ENCODE measurements around the gene HOXC5. TPM values are rescaled to one million over a fixed set of nuclear protein-coding genes. Genes with fewer than 3 reads are reported as not detected.

HOXC5 gene
- polyA plus RNA-seq, 2 of the 4 experiments (the other 2 are of a cell fraction), result 0.41 to 0.98 TPM

DNA sequence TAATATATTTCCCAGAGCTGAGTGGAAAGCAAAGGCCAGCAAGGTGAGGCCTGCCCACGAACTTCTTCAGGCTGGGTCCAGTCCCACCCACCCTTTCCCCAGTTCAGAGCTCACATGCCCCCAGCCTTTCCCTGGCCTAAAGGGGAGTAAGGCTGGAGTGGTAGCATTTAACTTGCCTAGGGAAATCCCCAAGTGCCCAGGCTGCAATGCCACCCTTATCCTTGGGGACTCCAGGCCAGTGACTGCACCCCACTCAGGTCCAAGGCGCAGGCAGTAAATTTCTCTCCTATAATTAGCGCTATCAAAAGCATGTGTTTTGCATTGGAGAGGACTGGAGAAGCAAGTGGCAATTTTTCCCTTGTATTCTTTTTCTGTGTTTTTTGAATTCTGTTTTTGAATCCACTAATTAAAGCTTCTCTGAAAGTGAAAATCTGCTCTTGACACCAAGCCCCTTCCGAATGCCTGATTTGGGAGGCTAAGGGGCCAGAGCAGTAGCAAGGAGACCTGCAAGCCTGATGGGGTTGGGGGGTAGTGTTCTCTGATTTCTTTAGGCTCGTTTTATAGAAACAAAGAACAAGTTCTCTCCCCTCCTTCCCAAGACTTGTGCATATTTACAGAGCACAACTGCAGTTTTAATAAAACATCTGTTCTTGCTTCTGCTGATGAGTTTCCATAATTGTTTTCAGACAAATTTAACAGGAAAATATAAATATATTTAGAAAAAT is 8.1 kb upstream of the HOXC5 start (continued):
- TF ChIP-seq, protein P1, sequence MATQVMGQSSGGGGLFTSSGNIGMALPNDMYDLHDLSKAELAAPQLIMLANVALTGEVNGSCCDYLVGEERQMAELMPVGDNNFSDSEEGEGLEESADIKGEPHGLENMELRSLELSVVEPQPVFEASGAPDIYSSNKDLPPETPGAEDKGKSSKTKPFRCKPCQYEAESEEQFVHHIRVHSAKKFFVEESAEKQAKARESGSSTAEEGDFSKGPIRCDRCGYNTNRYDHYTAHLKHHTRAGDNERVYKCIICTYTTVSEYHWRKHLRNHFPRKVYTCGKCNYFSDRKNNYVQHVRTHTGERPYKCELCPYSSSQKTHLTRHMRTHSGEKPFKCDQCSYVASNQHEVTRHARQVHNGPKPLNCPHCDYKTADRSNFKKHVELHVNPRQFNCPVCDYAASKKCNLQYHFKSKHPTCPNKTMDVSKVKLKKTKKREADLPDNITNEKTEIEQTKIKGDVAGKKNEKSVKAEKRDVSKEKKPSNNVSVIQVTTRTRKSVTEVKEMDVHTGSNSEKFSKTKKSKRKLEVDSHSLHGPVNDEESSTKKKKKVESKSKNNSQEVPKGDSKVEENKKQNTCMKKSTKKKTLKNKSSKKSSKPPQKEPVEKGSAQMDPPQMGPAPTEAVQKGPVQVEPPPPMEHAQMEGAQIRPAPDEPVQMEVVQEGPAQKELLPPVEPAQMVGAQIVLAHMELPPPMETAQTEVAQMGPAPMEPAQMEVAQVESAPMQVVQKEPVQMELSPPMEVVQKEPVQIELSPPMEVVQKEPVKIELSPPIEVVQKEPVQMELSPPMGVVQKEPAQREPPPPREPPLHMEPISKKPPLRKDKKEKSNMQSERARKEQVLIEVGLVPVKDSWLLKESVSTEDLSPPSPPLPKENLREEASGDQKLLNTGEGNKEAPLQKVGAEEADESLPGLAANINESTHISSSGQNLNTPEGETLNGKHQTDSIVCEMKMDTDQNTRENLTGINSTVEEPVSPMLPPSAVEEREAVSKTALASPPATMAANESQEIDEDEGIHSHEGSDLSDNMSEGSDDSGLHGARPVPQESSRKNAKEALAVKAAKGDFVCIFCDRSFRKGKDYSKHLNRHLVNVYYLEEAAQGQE (IDR thresholded peaks at IDR 0.05), result no peak
- TF ChIP-seq, protein P2, sequence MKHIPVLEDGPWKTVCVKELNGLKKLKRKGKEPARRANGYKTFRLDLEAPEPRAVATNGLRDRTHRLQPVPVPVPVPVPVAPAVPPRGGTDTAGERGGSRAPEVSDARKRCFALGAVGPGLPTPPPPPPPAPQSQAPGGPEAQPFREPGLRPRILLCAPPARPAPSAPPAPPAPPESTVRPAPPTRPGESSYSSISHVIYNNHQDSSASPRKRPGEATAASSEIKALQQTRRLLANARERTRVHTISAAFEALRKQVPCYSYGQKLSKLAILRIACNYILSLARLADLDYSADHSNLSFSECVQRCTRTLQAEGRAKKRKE (CRISPR knock-in tag; IDR thresholded peaks at IDR 0.05; ENCODE audit: low read depth), result no peak
- TF ChIP-seq POLR2AphosphoS2 (conservative IDR thresholded peaks at IDR 0.05; ENCODE audit: low read length), result no peak

DNA sequence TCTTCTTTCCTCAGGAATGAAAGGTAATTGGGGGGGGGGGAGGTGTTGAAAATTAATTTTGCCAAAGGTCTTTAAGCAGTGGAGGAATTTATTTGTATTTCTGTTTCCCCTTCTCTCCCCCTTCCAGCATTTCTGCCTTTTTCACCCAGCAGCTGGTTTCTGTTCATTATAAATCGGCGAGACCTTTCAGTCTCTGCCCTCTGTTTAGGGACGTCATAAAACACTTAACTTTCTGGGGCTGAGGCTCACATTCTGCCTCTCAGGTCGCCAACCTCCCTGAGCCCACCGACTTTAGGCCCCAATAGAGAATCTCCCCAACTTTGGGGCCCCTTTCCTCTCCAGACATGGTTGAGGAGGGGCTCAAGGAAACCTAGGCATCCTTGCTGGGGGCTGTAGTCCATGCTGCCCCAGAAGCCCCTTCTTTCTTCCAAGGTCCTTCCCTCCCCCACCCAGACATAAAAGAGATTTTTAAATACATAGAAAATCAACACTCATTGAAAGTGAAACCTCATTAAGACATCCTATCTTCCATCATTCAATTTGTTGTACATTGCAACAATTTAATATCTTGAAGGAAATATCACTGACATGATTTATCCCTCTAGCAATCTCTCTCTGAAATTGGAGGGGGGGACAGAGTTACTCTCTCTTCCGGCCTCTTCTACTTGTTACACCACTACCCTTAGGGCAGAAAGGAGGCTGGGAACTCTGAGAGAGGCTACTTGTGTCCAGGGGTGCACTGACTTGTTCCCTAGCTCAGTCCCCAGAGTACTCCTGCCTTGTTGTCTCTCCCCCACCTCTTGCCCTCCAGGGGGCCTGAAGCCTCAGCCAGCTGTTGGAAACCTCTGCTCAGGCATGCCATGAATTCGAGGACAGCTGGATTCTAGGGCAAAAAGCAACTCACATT is 7.1 kb upstream of the HOXC5 start:
- ChIA-PET CTCF (interaction anchor here (0.6 to 27.9 kb wide), 10 partner anchors 17 to 353 kb away, joined by 3 to 476 read pairs (median 8); partner anchors contain the start of genes HOXC10 and SMUG1), POLR2A (no interaction called here)
- no peaks in the 10 kb centered on the region for H3K9me3 ChIP-seq
- H3K27ac ChIP-seq, result 0 out of 6 replicates have a peak overlapping the region, but pooled peaks of 1 of the 2 experiments have one; percentile 27
- no peak overlapping the region for H3K4me2 ChIP-seq
- H3K4me3 ChIP-seq, result no peak overlapping the region
- TF ChIP-seq RCOR1 (IDR thresholded peaks at IDR 0.05; ENCODE audit: low read depth, low read length) (no peak), EHF (CRISPR knock-in tag; IDR thresholded peaks at IDR 0.05) (no peak), NPAS2 (CRISPR knock-in tag; IDR thresholded peaks at IDR 0.05; ENCODE audit: borderline replicate concordance) (no peak), GATA3 (IDR thresholded peaks at IDR 0.05; ENCODE audit: borderline replicate concordance) (no peak), HDAC2 (IDR thresholded peaks at IDR 0.05) (no peak), RFX5 (IDR thresholded peaks at IDR 0.05) (no peak), MYC (IDR thresholded peaks at IDR 0.05; ENCODE audit: borderline replicate concordance, low read length) (no peak), TFCP2L1 (CRISPR knock-in tag; IDR thresholded peaks at IDR 0.05) (no peak), HOXB5 (CRISPR knock-in tag; IDR thresholded peaks at IDR 0.05) (no peak), FOSL2 (IDR thresholded peaks at IDR 0.05) (no peak), FOSL2 (CRISPR knock-in tag; IDR thresholded peaks at IDR 0.05) (no peak), ZC3H11A (IDR thresholded peaks at IDR 0.05) (no peak), ZNF302 (CRISPR knock-in tag; IDR thresholded peaks at IDR 0.05) (no peak), KDM5A (IDR thresholded peaks at IDR 0.05) (no peak), RAD21 (conservative IDR thresholded peaks at IDR 0.05 in 1 of 2, IDR thresholded peaks at IDR 0.05 in 1 of 2) (no peak)
- TF ChIP-seq, protein P3, sequence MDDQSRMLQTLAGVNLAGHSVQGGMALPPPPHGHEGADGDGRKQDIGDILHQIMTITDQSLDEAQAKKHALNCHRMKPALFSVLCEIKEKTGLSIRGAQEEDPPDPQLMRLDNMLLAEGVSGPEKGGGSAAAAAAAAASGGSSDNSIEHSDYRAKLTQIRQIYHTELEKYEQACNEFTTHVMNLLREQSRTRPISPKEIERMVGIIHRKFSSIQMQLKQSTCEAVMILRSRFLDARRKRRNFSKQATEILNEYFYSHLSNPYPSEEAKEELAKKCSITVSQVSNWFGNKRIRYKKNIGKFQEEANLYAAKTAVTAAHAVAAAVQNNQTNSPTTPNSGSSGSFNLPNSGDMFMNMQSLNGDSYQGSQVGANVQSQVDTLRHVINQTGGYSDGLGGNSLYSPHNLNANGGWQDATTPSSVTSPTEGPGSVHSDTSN (IDR thresholded peaks at IDR 0.05), result no peak
- TF ChIP-seq, protein P4, sequence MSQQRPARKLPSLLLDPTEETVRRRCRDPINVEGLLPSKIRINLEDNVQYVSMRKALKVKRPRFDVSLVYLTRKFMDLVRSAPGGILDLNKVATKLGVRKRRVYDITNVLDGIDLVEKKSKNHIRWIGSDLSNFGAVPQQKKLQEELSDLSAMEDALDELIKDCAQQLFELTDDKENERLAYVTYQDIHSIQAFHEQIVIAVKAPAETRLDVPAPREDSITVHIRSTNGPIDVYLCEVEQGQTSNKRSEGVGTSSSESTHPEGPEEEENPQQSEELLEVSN (IDR thresholded peaks at IDR 0.05; ENCODE audit: borderline replicate concordance, low read depth), result no peak
- TF ChIP-seq, protein P2 (CRISPR knock-in tag; IDR thresholded peaks at IDR 0.05; ENCODE audit: low read depth), result no peak
- TF ChIP-seq, protein P5, sequence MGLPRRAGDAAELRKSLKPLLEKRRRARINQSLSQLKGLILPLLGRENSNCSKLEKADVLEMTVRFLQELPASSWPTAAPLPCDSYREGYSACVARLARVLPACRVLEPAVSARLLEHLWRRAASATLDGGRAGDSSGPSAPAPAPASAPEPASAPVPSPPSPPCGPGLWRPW (IDR thresholded peaks at IDR 0.05), result no peak
- DNase-seq (ENCODE audit: low read depth in 1 of 2, low spot score in 1 of 2), result no peak
- no peak for ATAC-seq
- FAIRE-seq, result no peak
- 74% methylated on average over 7 of the region's 7 CpGs for WGBS (ENCODE audit: missing lambda C conversion rate)
- H3K4me1 ChIP-seq, result peaks cover 30% of the 10 kb centered on the region
